ENCODE data around the gene THAP12.

DNA sequence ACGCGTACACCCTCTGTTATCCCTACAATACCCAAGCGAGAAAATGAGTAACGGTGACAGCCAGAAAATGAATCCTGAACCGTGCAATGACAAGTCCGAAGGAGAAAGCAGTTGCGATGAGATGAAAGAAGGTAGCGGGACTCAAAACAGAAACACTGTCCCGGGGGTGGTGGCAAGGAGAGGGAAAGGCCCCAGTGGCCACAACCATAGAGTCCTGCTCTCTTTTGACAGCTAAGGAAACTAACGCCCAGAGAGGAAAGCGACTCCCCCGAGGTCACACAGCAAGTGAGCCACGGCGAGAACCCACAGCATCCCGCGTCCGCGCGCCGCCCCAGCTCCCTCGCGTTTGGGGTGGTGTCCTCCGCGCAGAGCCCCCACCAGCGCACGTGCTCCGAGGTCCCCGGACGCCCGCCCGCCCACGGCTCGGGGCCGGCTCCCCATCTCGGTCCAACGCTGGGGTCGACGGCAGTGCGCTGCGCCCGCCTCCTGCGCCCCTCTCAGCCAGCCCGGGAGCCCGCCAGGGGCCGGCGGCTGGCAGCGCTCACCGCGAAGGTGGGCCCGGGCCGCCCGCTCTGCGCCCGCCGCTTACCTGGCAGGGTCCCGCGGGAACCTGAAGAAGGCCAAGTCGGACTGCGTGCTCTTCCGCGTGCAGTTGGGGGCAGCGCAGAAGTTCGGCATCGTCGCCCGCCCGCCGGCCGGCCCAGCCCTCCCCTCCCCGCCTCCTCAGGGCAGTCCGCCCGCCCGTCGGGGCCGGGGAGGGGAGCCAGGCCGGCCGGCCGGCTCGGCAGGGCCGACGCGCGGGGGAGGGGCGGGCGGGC, 564 bp downstream of the THAP12 start:
- TF ChIP-seq, protein P1, sequence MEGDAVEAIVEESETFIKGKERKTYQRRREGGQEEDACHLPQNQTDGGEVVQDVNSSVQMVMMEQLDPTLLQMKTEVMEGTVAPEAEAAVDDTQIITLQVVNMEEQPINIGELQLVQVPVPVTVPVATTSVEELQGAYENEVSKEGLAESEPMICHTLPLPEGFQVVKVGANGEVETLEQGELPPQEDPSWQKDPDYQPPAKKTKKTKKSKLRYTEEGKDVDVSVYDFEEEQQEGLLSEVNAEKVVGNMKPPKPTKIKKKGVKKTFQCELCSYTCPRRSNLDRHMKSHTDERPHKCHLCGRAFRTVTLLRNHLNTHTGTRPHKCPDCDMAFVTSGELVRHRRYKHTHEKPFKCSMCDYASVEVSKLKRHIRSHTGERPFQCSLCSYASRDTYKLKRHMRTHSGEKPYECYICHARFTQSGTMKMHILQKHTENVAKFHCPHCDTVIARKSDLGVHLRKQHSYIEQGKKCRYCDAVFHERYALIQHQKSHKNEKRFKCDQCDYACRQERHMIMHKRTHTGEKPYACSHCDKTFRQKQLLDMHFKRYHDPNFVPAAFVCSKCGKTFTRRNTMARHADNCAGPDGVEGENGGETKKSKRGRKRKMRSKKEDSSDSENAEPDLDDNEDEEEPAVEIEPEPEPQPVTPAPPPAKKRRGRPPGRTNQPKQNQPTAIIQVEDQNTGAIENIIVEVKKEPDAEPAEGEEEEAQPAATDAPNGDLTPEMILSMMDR (IDR thresholded peaks at IDR 0.05) = no peak
- no peak for TF ChIP-seq POLR2A (IDR thresholded peaks at IDR 0.05)

Measured in heart left ventricle (tissue), 13 donors.